BJ (cell line): ENCODE results near the gene LPAR1. TPM values are rescaled to one million over a fixed set of nuclear protein-coding genes. Genes with fewer than 3 reads are reported as not detected.

ENCODE experiments used
- CTCF ChIA-PET: fragments of 350-600 bp; formaldehyde crosslinking; extraction: SDS; loops from one replicate; lab custom pipeline; 2021; ENCODE audit warnings: antibody characterized with exemption, inconsistent platforms; lab: Yijun Ruan, JAX
- POLR2A ChIA-PET: fragments of 300-600 bp; sonication (Branson Sonifier 250); formaldehyde crosslinking; extraction: SDS; loops from one replicate; lab custom pipeline; 2021; ENCODE audit warnings: antibody characterized with exemption; lab: Charles Lee
- DNase-seq: peaks from one replicate; pipeline ENCODE4 v3.0.0-alpha.2; 2011; ENCODE audit warnings: low read depth
- H3K27me3 ChIP-seq: 2 replicates; pipeline ENCODE4 v1.6.0; 2011; ENCODE audit warnings: low read length; ENCODE audit not compliant: control insufficient read depth, insufficient read depth
- H3K36me3 ChIP-seq: 2 replicates; pipeline ENCODE4 v1.5.1; 2011; ENCODE audit warnings: low read length; ENCODE audit not compliant: control insufficient read depth, insufficient read depth
- H3K4me3 ChIP-seq: 2 replicates; pipeline ENCODE4 v1.5.1; 2011; ENCODE audit warnings: low read depth, mild to moderate bottlenecking, control low read depth, low read length
- CTCF ChIP-seq: IDR thresholded peaks from 2 replicates; pipeline ENCODE4 v1.5.1; 2011; ENCODE audit warnings: low read depth, mild to moderate bottlenecking, control low read depth, inconsistent platforms, low read length, moderate library complexity; ENCODE audit not compliant: insufficient read depth
- polyA plus RNA-seq: library from polyadenylated mRNA; depleted of rRNA; stranded (reverse); fragments of >200 nt; gene quantifications from 2 replicates; pipeline ENCODE4 v1.2.3, GENCODE V29; 2011

The LPAR1 gene
- polyA plus RNA-seq, 1 experiment: 224 TPM

GRCh38 chr9:110939047-110939446 is 99.2 kb downstream of the LPAR1 start:
- Histone ChIP-seq H3K36me3 (peaks cover 7% of the 10 kb centered on the region), H3K4me3 (no peak overlapping the region), H3K27me3 (no peaks in the 10 kb centered on the region)
- no peak for TF ChIP-seq CTCF
- ChIA-PET CTCF (no interaction called here), POLR2A (no interaction called here)
- DNase-seq: no peak

GRCh38 chr9:110938242-110938641 is 100.0 kb downstream of the LPAR1 start:
- Histone ChIP-seq H3K36me3 (peaks cover 7% of the 10 kb centered on the region), H3K4me3 (no peak overlapping the region), H3K27me3 (no peaks in the 10 kb centered on the region)
- ChIA-PET CTCF (interaction anchor here (0.6 kb wide), 1 partner anchor 1004 kb away, joined by 3 read pairs; no protein-coding TSS in a partner anchor), POLR2A (no interaction called here)
- TF ChIP-seq CTCF: no peak
- no peak for DNase-seq

DNA sequence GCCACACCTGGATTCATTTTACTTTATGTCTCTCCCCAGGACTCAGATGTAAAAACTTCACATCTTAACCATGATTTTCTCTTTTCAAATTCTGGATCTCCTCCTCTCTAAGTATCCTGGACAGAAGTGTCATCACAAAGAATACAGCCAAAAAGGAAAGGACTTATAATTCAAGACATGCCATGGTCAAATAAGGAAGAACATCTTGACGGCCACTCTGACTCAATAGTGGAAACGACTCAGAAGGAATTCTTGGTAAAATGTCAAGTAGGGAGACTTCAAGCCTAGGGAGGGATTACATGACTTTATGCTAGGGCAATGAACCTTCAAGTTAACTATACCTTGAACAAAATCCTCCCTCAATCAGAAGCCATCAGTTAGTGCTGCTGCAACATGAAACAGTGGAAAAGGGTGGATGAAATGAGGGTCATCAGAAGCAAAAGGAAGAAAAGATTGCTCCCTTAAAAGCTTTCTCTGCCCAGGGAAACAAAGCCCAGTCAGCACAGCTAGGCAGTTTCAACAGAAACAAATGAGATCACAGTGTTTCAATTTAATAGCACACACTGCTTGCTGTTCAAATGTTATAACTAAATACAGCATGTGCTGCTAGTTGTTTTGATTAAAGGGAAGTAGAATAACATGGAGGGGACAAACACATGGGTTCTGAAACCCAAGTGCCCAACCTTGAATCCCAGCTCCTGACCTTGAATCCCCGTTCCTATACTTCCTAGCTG is 101.4 kb downstream of the LPAR1 start:
- POLR2A ChIA-PET: interaction anchor here (0.7 kb wide), 1 partner anchor 23 kb away, joined by 3 read pairs; no protein-coding TSS in a partner anchor
- CTCF ChIA-PET: interaction anchor here (1.2 to 1.7 kb wide), 2 partner anchors 15 to 100 kb away, joined by 3 to 5 read pairs; no protein-coding TSS in a partner anchor
- H3K27me3 ChIP-seq: no peaks in the 10 kb centered on the region
- no peak for TF ChIP-seq CTCF
- DNase-seq: peak; percentile 76
- peaks cover 7% of the 10 kb centered on the region for H3K36me3 ChIP-seq
- no peak overlapping the region for H3K4me3 ChIP-seq

GRCh38 chr9:110936237-110936636 is 102.0 kb downstream of the LPAR1 start:
- POLR2A ChIA-PET: no interaction called here
- TF ChIP-seq CTCF: no peak
- CTCF ChIA-PET: interaction anchor here (1.0 to 1.7 kb wide), 3 partner anchors 15 to 100 kb away, joined by 3 to 5 read pairs (median 3); no protein-coding TSS in a partner anchor
- no peak for DNase-seq
- Histone ChIP-seq H3K27me3 (no peaks in the 10 kb centered on the region), H3K4me3 (no peak overlapping the region), H3K36me3 (peaks cover under 1% of the 10 kb centered on the region; the same call in 1 of the 2 replicates)

DNA sequence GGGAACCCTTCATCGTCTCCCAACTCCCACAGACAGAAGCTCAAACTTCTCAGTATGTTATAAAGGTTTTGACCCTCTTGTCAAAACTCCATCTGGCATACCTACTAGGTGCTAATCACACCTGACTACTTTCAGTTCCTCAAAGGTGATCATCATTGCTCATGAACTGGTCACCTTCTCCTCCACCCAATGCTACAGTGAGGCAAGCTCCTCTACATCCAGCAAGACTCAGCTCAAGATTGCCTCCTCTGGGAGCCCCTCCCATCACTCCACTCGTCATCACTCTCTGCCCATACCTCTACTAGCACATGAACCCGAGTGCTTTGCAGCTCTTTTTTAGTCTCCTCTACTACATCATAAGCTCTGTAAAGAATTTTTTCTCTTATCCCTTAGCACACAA is 102.4 kb downstream of the LPAR1 start:
- CTCF ChIA-PET: interaction anchor here (0.5 to 1.7 kb wide), 5 partner anchors 16 to 364 kb away, joined by 3 to 5 read pairs (median 3); no protein-coding TSS in a partner anchor

More for the DNA sequence above, 102.4 kb downstream of the LPAR1 start:
- POLR2A ChIA-PET: no interaction called here
- TF ChIP-seq CTCF: no peak
- DNase-seq: no peak
- Histone ChIP-seq H3K36me3 (no peaks in the 10 kb centered on the region; the same call in 1 of the 2 replicates), H3K4me3 (no peak overlapping the region), H3K27me3 (no peaks in the 10 kb centered on the region)
